Endothelial cell of umbilical vein (primary cell): Measurements from ENCODE around the gene SLC27A4. TPM values are rescaled to one million over a fixed set of nuclear protein-coding genes. Genes with fewer than 3 reads are reported as not detected.

ENCODE experiments used
- BruUV-seq: library from RNA; stranded (reverse); fragments of 400-500 nt; replicated peaks from 2 replicates; lab custom pipeline; 2021; lab: Mats Ljungman, UMichigan
- CTCF ChIA-PET: fragments of 300-600, 350-600 bp; sonication (Branson Sonifier 250); formaldehyde crosslinking; loops from one replicate; lab custom pipeline; 2021; ENCODE audit warnings: antibody characterized with exemption, inconsistent platforms; lab: Charles Lee
- POLR2A ChIA-PET: fragments of 300-600, 350-600 bp; sonication (Branson Sonifier 250); formaldehyde crosslinking; loops from one replicate; lab custom pipeline; 2021; ENCODE audit warnings: antibody characterized with exemption, inconsistent platforms; lab: Charles Lee
- DNase-seq: peaks from one replicate; pipeline ENCODE4 v3.0.0-alpha.2; 2011; ENCODE audit warnings: low read depth, low spot score
- FAIRE-seq: peaks from 2 replicates; lab custom pipeline; 2011; peaks lifted over from hg19 to GRCh38; lab: Jason Lieb, UNC
- H2AFZ ChIP-seq: 2 replicates; pipeline ENCODE4 v1.6.0; 2012; ENCODE audit warnings: low read depth, low read length, control low read depth, inconsistent platforms
- H3K27ac ChIP-seq: 2 replicates; pipeline ENCODE4 v1.5.1; 2011; ENCODE audit warnings: low read depth, mild to moderate bottlenecking, control low read depth, low read length, moderate library complexity; ENCODE audit not compliant: insufficient read depth
- H3K27me3 ChIP-seq, 2 experiments: 2 replicates each; pipeline versions ENCODE4 v1.6.0 to v1.6.1; 2011; ENCODE audit warnings: low read length in 2 of 2, mixed read lengths in 1 of 2; ENCODE audit not compliant: control insufficient read depth in 2 of 2, insufficient read depth in 2 of 2
- H3K36me3 ChIP-seq, 2 experiments: 2 replicates in 1 of 2; 3 replicates in 1 of 2; pipeline ENCODE4 v1.5.1; 2011; ENCODE audit warnings: low read length in 2 of 2, mild to moderate bottlenecking in 1 of 2, moderate library complexity in 1 of 2; ENCODE audit not compliant: control insufficient read depth in 2 of 2, insufficient read depth in 2 of 2; ENCODE audit errors: extremely low read depth in 1 of 2
- H3K4me1 ChIP-seq: 3 replicates; pipeline ENCODE4 v1.5.1; 2011; ENCODE audit warnings: mild to moderate bottlenecking, low read length; ENCODE audit not compliant: control insufficient read depth, insufficient read depth; ENCODE audit errors: extremely low read depth
- H3K4me2 ChIP-seq: 2 replicates; pipeline ENCODE4 v1.6.1; 2011; ENCODE audit warnings: low read length, control low read depth, mixed read lengths; ENCODE audit not compliant: insufficient read depth
- H3K4me3 ChIP-seq, 3 experiments: fragments of 200-600 bp in 1 of 3; sonication (generic), shearing (Covaris generic) in 1 of 3; replicated peaks in 1 of 3; 2 replicates each; pipeline ENCODE4 v1.5.1; 2011 to 2016; ENCODE audit warnings: control low read depth in 3 of 3, low read length in 3 of 3, mild to moderate bottlenecking in 2 of 3, inconsistent platforms in 1 of 3, low read depth in 1 of 3, moderate library complexity in 1 of 3; ENCODE audit not compliant: insufficient read depth in 1 of 3
- H3K79me2 ChIP-seq: 2 replicates; pipeline ENCODE4 v1.6.0; 2012; ENCODE audit warnings: low read length, inconsistent platforms; ENCODE audit not compliant: control insufficient read depth, insufficient read depth
- H3K9ac ChIP-seq: replicated peaks from 2 replicates; pipeline ENCODE3; 2011; ENCODE audit warnings: low read length, control low read depth; ENCODE audit not compliant: insufficient read depth; ENCODE audit errors: extremely low read depth
- H3K9me1 ChIP-seq: replicated peaks from 3 replicates; pipeline ENCODE4 v1.6.0; 2011; ENCODE audit warnings: mild to moderate bottlenecking, low read length; ENCODE audit not compliant: control insufficient read depth, insufficient read depth; ENCODE audit errors: extremely low read depth
- H3K9me3 ChIP-seq: replicated peaks from 2 replicates; pipeline ENCODE4 v1.5.1; 2012; ENCODE audit warnings: low read length, inconsistent platforms; ENCODE audit not compliant: control insufficient read depth, insufficient read depth
- H4K20me1 ChIP-seq: replicated peaks from 2 replicates; pipeline ENCODE3; 2011; ENCODE audit warnings: mild to moderate bottlenecking, low read length; ENCODE audit not compliant: control insufficient read depth, insufficient read depth; ENCODE audit errors: extremely low read depth
- POLR2A ChIP-seq: IDR thresholded peaks from 2 replicates; pipeline ENCODE4 v1.6.1; 2012; ENCODE audit warnings: low read depth, mild to moderate bottlenecking, control low read depth, low read length
- POLR2AphosphoS5 ChIP-seq: IDR thresholded peaks from 2 replicates; pipeline ENCODE4 v1.6.1; 2012; ENCODE audit warnings: low read depth, mild to moderate bottlenecking, control low read depth, low read length, moderate library complexity; ENCODE audit not compliant: insufficient read depth
- dilution Hi-C: fragments of 300-500 bp; cut with MboI; formaldehyde crosslinking; loops from one replicate; pipeline ENCODE4 v1.15.0; 2019; ENCODE audit warnings: low sequenced_read_pairs; ENCODE audit not compliant: extremely low pct_ligation_motif_present
- intact Hi-C: fragments of 100-400 bp; cut with micrococcal nuclease; formaldehyde crosslinking; loops from one replicate; pipeline ENCODE4 v1.10.0; 2022
- polyA plus RNA-seq, 4 experiments: library from polyadenylated mRNA; depleted of rRNA in 3 of 4; stranded (reverse) in 3 of 4; unstranded in 1 of 4; fragments of >200 nt; gene quantifications; 2 replicates each; pipeline versions ENCODE4 v1.2.1 to v1.2.3, GENCODE V29; 2011 to 2012; ENCODE audit warnings: missing spikeins in 1 of 4
- total RNA-seq: library from RNA; stranded (reverse); gene quantifications from 2 replicates; pipeline ENCODE4 v1.2.3, GENCODE V29; 2021
- TF ChIP-seq, protein P1 (sequence below): IDR thresholded peaks from 2 replicates; pipeline ENCODE4 v1.6.1; 2011; ENCODE audit not compliant: insufficient read depth, insufficient read length
- TF ChIP-seq, protein P2 (sequence below), 2 donors: IDR thresholded peaks; 1 replicate in 1 of 2; 2 replicates in 1 of 2; pipeline ENCODE4 v1.5.1; 2011; ENCODE audit warnings: low read length in 2 of 2, mild to moderate bottlenecking in 2 of 2, moderate library complexity in 2 of 2, control low read depth in 1 of 2, inconsistent platforms in 1 of 2, low read depth in 1 of 2; ENCODE audit not compliant: insufficient read depth in 1 of 2; ENCODE audit errors: extremely low read depth in 1 of 2

SLC27A4 gene
- total and polyA plus RNA-seq, 2 donors (not counting 3 experiments of a cell fraction or from before 2014, with no cell fraction given), result 29.9 to 35.0 TPM

DNA sequence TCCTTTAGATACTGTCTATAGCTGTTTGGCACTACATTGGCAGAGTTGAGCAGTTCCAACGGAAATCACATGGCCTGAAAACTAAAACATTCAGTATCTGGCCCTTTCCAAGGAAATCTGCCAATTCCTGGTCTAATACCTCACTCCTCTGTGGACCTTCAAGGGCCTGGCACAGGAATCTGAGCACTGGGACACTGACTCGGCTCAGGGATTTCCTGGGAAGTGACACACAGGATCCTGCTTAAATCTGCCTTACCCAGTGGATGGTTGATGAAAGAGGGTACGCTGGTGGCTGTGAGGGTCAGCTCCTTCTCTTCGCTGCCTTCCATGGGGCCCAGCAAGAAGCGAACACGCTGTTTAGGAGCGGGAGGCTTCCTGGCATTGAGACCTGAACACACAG is 19.0 kb upstream of the SLC27A4 start:
- intact Hi-C loops, result no loop called here

More for the DNA sequence above, 19.0 kb upstream of the SLC27A4 start:
- dilution Hi-C loops, result no loop called here
- TF ChIP-seq POLR2A (no peak), POLR2AphosphoS5 (no peak)
- TF ChIP-seq, protein P1, sequence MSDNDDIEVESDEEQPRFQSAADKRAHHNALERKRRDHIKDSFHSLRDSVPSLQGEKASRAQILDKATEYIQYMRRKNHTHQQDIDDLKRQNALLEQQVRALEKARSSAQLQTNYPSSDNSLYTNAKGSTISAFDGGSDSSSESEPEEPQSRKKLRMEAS, result no peak
- TF ChIP-seq, protein P2, sequence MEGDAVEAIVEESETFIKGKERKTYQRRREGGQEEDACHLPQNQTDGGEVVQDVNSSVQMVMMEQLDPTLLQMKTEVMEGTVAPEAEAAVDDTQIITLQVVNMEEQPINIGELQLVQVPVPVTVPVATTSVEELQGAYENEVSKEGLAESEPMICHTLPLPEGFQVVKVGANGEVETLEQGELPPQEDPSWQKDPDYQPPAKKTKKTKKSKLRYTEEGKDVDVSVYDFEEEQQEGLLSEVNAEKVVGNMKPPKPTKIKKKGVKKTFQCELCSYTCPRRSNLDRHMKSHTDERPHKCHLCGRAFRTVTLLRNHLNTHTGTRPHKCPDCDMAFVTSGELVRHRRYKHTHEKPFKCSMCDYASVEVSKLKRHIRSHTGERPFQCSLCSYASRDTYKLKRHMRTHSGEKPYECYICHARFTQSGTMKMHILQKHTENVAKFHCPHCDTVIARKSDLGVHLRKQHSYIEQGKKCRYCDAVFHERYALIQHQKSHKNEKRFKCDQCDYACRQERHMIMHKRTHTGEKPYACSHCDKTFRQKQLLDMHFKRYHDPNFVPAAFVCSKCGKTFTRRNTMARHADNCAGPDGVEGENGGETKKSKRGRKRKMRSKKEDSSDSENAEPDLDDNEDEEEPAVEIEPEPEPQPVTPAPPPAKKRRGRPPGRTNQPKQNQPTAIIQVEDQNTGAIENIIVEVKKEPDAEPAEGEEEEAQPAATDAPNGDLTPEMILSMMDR (IDR thresholded peaks at IDR 0.05; ENCODE audit: extremely low read depth in 1 of 2, insufficient read depth in 1 of 2, low read depth in 1 of 2, low read length in 2 of 2), result no peak
- peaks cover 25% of the 10 kb centered on the region for H3K79me2 ChIP-seq
- DNase-seq (no peak), FAIRE-seq (no peak)
- no TSS peak for BruUV-seq
- no peaks in the 10 kb centered on the region for H3K9me1 ChIP-seq
- CTCF ChIA-PET, result interaction anchor here (0.8 kb wide), 1 partner anchor 20 kb away, joined by 3 read pairs; no protein-coding TSS in a partner anchor
- peak overlapping the region; percentile 12 for H3K9ac ChIP-seq
- no peaks in the 10 kb centered on the region for H3K9me3 ChIP-seq
- H3K36me3 ChIP-seq, result peaks cover 7 to 16% of the 10 kb centered on the region in 2 experiments
- H3K4me1 ChIP-seq, result peaks cover 15% of the 10 kb centered on the region
- H3K4me3 ChIP-seq, result peak overlapping the region in 2 of 3 experiments; percentile 83 to 92
- H3K27me3 ChIP-seq, result no peaks in the 10 kb centered on the region
- no peak overlapping the region for H3K27ac ChIP-seq
- H2AFZ ChIP-seq, result no peak overlapping the region
- H4K20me1 ChIP-seq, result no peaks in the 10 kb centered on the region
- POLR2A ChIA-PET, result no interaction called here
- H3K4me2 ChIP-seq, result peak overlapping the region; percentile 78
